H1 (cell line): ENCODE results near the gene VGLL4. TPM values are rescaled to one million over a fixed set of nuclear protein-coding genes. Genes with fewer than 3 reads are reported as not detected.

Experiments
- CTCF ChIA-PET: fragments of 300-600 bp; sonication (Branson Sonifier 250); formaldehyde crosslinking; loops from one replicate; lab custom pipeline; 2021; ENCODE audit not compliant: partially characterized antibody; lab: Charles Lee
- POLR2A ChIA-PET: fragments of 300-600 bp; sonication (Branson Sonifier 250); formaldehyde crosslinking; loops from one replicate; lab custom pipeline; 2021; ENCODE audit warnings: inconsistent platforms; ENCODE audit not compliant: partially characterized antibody; lab: Charles Lee
- DNase-seq, 2 experiments: peaks; one replicate each; pipeline versions ENCODE4 v3.0.0 to v3.0.0-alpha.2; 2010 to 2022; ENCODE audit warnings: low spot score in 2 of 2, low read depth in 1 of 2, mixed read lengths in 1 of 2
- FAIRE-seq: peaks from 2 replicates; lab custom pipeline; 2011; peaks lifted over from hg19 to GRCh38; lab: Jason Lieb, UNC
- H2AFZ ChIP-seq: 2 replicates; pipeline ENCODE4 v1.8.1; 2012; ENCODE audit warnings: low read length, inconsistent platforms
- H2AK5ac ChIP-seq: 2 replicates; pipeline ENCODE4 v1.6.1; 2013; ENCODE audit warnings: low read depth, low read length
- H2BK120ac ChIP-seq: replicated peaks from 2 replicates; pipeline ENCODE3; 2013; ENCODE audit warnings: low read depth, low read length, inconsistent platforms
- H2BK12ac ChIP-seq: 2 replicates; pipeline ENCODE4 v1.6.1; 2013; ENCODE audit warnings: low read depth, low read length
- H2BK15ac ChIP-seq: 2 replicates; pipeline ENCODE4 v1.6.1; 2013; ENCODE audit warnings: low read length
- H2BK20ac ChIP-seq: 2 replicates; pipeline ENCODE4 v1.6.1; 2013; ENCODE audit warnings: low read length
- H2BK5ac ChIP-seq: 2 replicates; pipeline ENCODE4 v1.6.1; 2013; ENCODE audit warnings: low read depth, low read length
- H3K14ac ChIP-seq: 2 replicates; pipeline ENCODE4 v1.6.1; 2013; ENCODE audit warnings: inconsistent platforms; ENCODE audit not compliant: insufficient read length
- H3K18ac ChIP-seq: 2 replicates; pipeline ENCODE4 v1.6.1; 2013; ENCODE audit warnings: low read length; ENCODE audit errors: extremely low read depth
- H3K23ac ChIP-seq: 2 replicates; pipeline ENCODE4 v1.6.1; 2013; ENCODE audit warnings: inconsistent platforms; ENCODE audit not compliant: insufficient read length
- H3K23me2 ChIP-seq: 2 replicates; pipeline ENCODE4 v1.6.1; 2013; ENCODE audit warnings: low read depth, low read length
- H3K27ac ChIP-seq: 2 replicates; pipeline ENCODE4 v1.6.1; 2011; ENCODE audit warnings: low read depth, low read length, inconsistent platforms
- H3K27me3 ChIP-seq, 4 experiments: replicated peaks in 1 of 4; 1 replicate in 1 of 4; 2 replicates in 3 of 4; pipeline versions ENCODE4 v1.6.1 to v1.8.1; 2011 to 2013; ENCODE audit warnings: low read length in 3 of 4, mild to moderate bottlenecking in 3 of 4, inconsistent platforms in 2 of 4, mixed read lengths in 2 of 4, moderate library complexity in 1 of 4; ENCODE audit not compliant: control insufficient read depth in 3 of 4, insufficient read depth in 3 of 4; ENCODE audit errors: extremely low read depth in 1 of 4
- H3K36me3 ChIP-seq, 4 experiments: 2 replicates each; pipeline versions ENCODE4 v1.6.1 to v1.8.1; 2011 to 2013; ENCODE audit warnings: mild to moderate bottlenecking in 4 of 4, low read length in 3 of 4, moderate library complexity in 2 of 4, control low read depth in 1 of 4, inconsistent platforms in 1 of 4; ENCODE audit not compliant: insufficient read depth in 4 of 4, control insufficient read depth in 2 of 4
- H3K4ac ChIP-seq: replicated peaks from 2 replicates; pipeline ENCODE3; 2013; ENCODE audit warnings: low read length, low read depth, mixed read lengths, inconsistent platforms; ENCODE audit not compliant: insufficient read length
- H3K4me1 ChIP-seq, 4 experiments: replicated peaks in 1 of 4; 1 replicate in 1 of 4; 2 replicates in 3 of 4; pipeline versions ENCODE4 v1.6.1 to v1.8.1; 2011 to 2013; ENCODE audit warnings: low read length in 3 of 4, inconsistent platforms in 2 of 4, mixed read lengths in 1 of 4; ENCODE audit not compliant: insufficient read depth in 4 of 4, control insufficient read depth in 3 of 4
- H3K4me2 ChIP-seq, 2 experiments: 2 replicates each; pipeline versions ENCODE4 v1.6.1 to v1.8.1; 2011 to 2013; ENCODE audit warnings: low read depth in 2 of 2, low read length in 2 of 2, control low read depth in 1 of 2, inconsistent platforms in 1 of 2, mild to moderate bottlenecking in 1 of 2; ENCODE audit not compliant: insufficient read depth in 1 of 2
- H3K4me3 ChIP-seq, 4 experiments: fragments of 200-600, 300-600 bp in 1 of 4; sonication (generic), shearing (Covaris generic), sonication (Bioruptor Twin) in 1 of 4; 2 replicates each; pipeline versions ENCODE4 v1.5.1 to v1.8.1; 2011 to 2016; ENCODE audit warnings: low read length in 4 of 4, low read depth in 3 of 4, control low read depth in 2 of 4, inconsistent platforms in 2 of 4, mild to moderate bottlenecking in 2 of 4, mixed read lengths in 1 of 4, moderate library complexity in 1 of 4; ENCODE audit not compliant: insufficient read depth in 2 of 4; ENCODE audit errors: extremely low read depth in 1 of 4
- H3K56ac ChIP-seq: replicated peaks from 2 replicates; pipeline ENCODE3; 2013; ENCODE audit warnings: low read depth, mild to moderate bottlenecking, mixed read lengths, low read length, inconsistent platforms; ENCODE audit not compliant: insufficient read length
- H3K79me1 ChIP-seq: 2 replicates; pipeline ENCODE4 v1.6.1; 2013; ENCODE audit warnings: low read depth, low read length, control low read depth
- H3K79me2 ChIP-seq, 2 experiments: 2 replicates each; pipeline versions ENCODE4 v1.6.1 to v1.8.1; 2012 to 2013; ENCODE audit warnings: low read length in 2 of 2, mild to moderate bottlenecking in 2 of 2, inconsistent platforms in 1 of 2; ENCODE audit not compliant: insufficient read depth in 2 of 2, control insufficient read depth in 1 of 2
- H3K9ac ChIP-seq, 4 experiments: replicated peaks in 1 of 4; 1 replicate in 1 of 4; 2 replicates in 3 of 4; pipeline versions ENCODE4 v1.6.1 to v1.8.1; 2011 to 2013; ENCODE audit warnings: low read depth in 3 of 4, low read length in 3 of 4, control low read depth in 2 of 4, mild to moderate bottlenecking in 2 of 4, moderate library complexity in 2 of 4, inconsistent platforms in 1 of 4; ENCODE audit errors: extremely low read depth in 1 of 4
- H3K9me3 ChIP-seq, 2 experiments: 2 replicates each; pipeline versions ENCODE4 v1.6.1 to v1.8.1; 2012 to 2013; ENCODE audit warnings: mild to moderate bottlenecking in 2 of 2, moderate library complexity in 2 of 2, control low read depth in 1 of 2, inconsistent platforms in 1 of 2, low read depth in 1 of 2, low read length in 1 of 2, mixed read lengths in 1 of 2; ENCODE audit not compliant: insufficient read depth in 2 of 2
- H4K20me1 ChIP-seq, 2 experiments: replicated peaks in 1 of 2; 2 replicates each; pipeline versions ENCODE3 to v1.8.1; 2011 to 2013; ENCODE audit warnings: inconsistent platforms in 2 of 2, low read length in 2 of 2, mild to moderate bottlenecking in 1 of 2; ENCODE audit not compliant: insufficient read depth in 2 of 2, control insufficient read depth in 1 of 2
- H4K5ac ChIP-seq: 2 replicates; pipeline ENCODE4 v1.6.1; 2013; ENCODE audit warnings: low read length, low read depth, mixed read lengths, inconsistent platforms; ENCODE audit not compliant: insufficient read length
- H4K8ac ChIP-seq: 2 replicates; pipeline ENCODE4 v1.8.0; 2013; ENCODE audit warnings: mild to moderate bottlenecking, moderate library complexity, low read length, inconsistent platforms; ENCODE audit not compliant: insufficient read depth; ENCODE audit errors: extremely low read depth
- H4K91ac ChIP-seq: replicated peaks from 2 replicates; pipeline ENCODE3; 2013; ENCODE audit warnings: low read length, mixed read lengths, inconsistent platforms; ENCODE audit not compliant: insufficient read length
- ASH2L ChIP-seq: fragments of 200-600, 300-600 bp; sonication (generic); IDR thresholded peaks from one replicate; pipeline ENCODE4 v1.7.1; 2017; ENCODE audit warnings: low read length
- EGR1 ChIP-seq: IDR thresholded peaks from 2 replicates; pipeline ENCODE4 v1.6.1; 2011; ENCODE audit warnings: low read depth, low read length, borderline replicate concordance
- JUND ChIP-seq: IDR thresholded peaks from 2 replicates; pipeline ENCODE4 v1.6.1; 2011; ENCODE audit warnings: mild to moderate bottlenecking, improper control_type of control experiment, low read length
- NRF1 ChIP-seq: IDR thresholded peaks from 2 replicates; pipeline ENCODE4 v1.6.1; 2011; ENCODE audit warnings: mild to moderate bottlenecking, low read depth, low read length, improper control_type of control experiment
- SUZ12 ChIP-seq: fragments of 200-600 bp; sonication (generic); IDR thresholded peaks from 2 replicates; pipeline ENCODE4 v1.6.1; 2012; ENCODE audit warnings: mild to moderate bottlenecking, inconsistent platforms, low read length, moderate library complexity, mixed read lengths
- WGBS, 2 experiments: shearing (Covaris generic) in 1 of 2; methylation state at CpG; one replicate each; pipeline versions ENCODE4 v1.1.6 to v1.1.7; 2013 to 2015; ENCODE audit warnings: low lambda C conversion rate in 2 of 2, mixed read lengths in 2 of 2, inconsistent platforms in 1 of 2, low coverage in 1 of 2, missing lambda C conversion rate in 1 of 2; ENCODE audit not compliant: insufficient replicate concordance in 2 of 2, insufficient coverage in 1 of 2, insufficient read length in 1 of 2; ENCODE audit errors: extremely low coverage in 1 of 2, missing lambda C conversion rate in 1 of 2; 5-methylcytosine and 5-hydroxymethylcytosine counted together
- polyA plus RNA-seq, 7 experiments: library from polyadenylated mRNA; depleted of rRNA in 3 of 7; stranded (reverse) in 5 of 7; unstranded in 2 of 7; fragments of >200 nt in 5 of 7; fragments of 200-250 nt in 2 of 7; gene quantifications; 1 replicate in 5 of 7; 2 replicates in 1 of 7; 4 replicates in 1 of 7; pipeline versions ENCODE4 v1.2.1 to v1.2.3, GENCODE V29; 2011 to 2013; ENCODE audit warnings: missing spikeins in 2 of 7, mixed read lengths in 2 of 7
- total RNA-seq: library from RNA; stranded (reverse); fragmentation: NEBNext Ultra II Directional; extraction: Animal tissue kit (Norgen Biotek cat#: 25700); gene quantifications from 2 replicates; pipeline ENCODE4 v1.2.1, GENCODE V29; 2021

Gene VGLL4
- total and polyA plus RNA-seq, 2 of the 8 experiments (the other 6 are each of a cell fraction or from before 2014, with no cell fraction given): 45.1 to 50.0 TPM

GRCh38 chr3:11552289-11553264, 91.1 kb downstream of the VGLL4 start:
- no peak for DNase-seq
- H4K8ac ChIP-seq: no peak overlapping the region
- H3K4me2 ChIP-seq: no peak overlapping the region
- H2BK120ac ChIP-seq: no peak overlapping the region
- no peaks in the 10 kb centered on the region for H3K79me2 ChIP-seq
- H3K23me2 ChIP-seq: no peaks in the 10 kb centered on the region
- no peak overlapping the region for H3K56ac ChIP-seq
- ChIA-PET POLR2A (interaction anchor here (0.9 kb wide), 1 partner anchor 91 kb away, joined by 3 read pairs; no protein-coding TSS in a partner anchor), CTCF (interaction anchor here (0.6 to 1.7 kb wide), 4 partner anchors 13 to 174 kb away, joined by 5 to 6 read pairs (median 5); no protein-coding TSS in a partner anchor)
- H2BK15ac ChIP-seq: no peak overlapping the region
- no peak for FAIRE-seq
- H3K4ac ChIP-seq: no peak overlapping the region
- H2AK5ac ChIP-seq: no peak overlapping the region
- peak overlapping the region; percentile 50; the same call in 1 of the 2 replicates for H2BK12ac ChIP-seq
- H3K4me3 ChIP-seq: no peak overlapping the region
- no peak overlapping the region; the same call in 1 of the 2 replicates for H2BK5ac ChIP-seq
- no peaks in the 10 kb centered on the region; a peak in 1 of 4 replicates for H3K9me3 ChIP-seq
- no peaks in the 10 kb centered on the region for H3K27me3 ChIP-seq
- H2BK20ac ChIP-seq: no peak overlapping the region
- H4K5ac ChIP-seq: no peak overlapping the region
- no peak overlapping the region for H3K27ac ChIP-seq
- no peaks in the 10 kb centered on the region; a peak in 1 of 7 replicates for H3K4me1 ChIP-seq
- H4K20me1 ChIP-seq: peaks cover 0 to 6% of the 10 kb centered on the region in 2 experiments
- no peak overlapping the region for H3K23ac ChIP-seq
- H3K36me3 ChIP-seq: no peaks in the 10 kb centered on the region
- H4K91ac ChIP-seq: no peak overlapping the region
- H3K79me1 ChIP-seq: 0 out of 2 replicates have a peak, but pooled peaks cover 2% of the 10 kb centered on the region
- WGBS, 2 experiments: 90% methylated on average over 14 of the region's 16 CpGs; no CpG with 5 or more reads in 1 of the 2 experiments
- no peak overlapping the region for H3K9ac ChIP-seq
- no peak overlapping the region for H3K18ac ChIP-seq
- no peak overlapping the region for H2AFZ ChIP-seq
- no peak overlapping the region for H3K14ac ChIP-seq
- TF ChIP-seq EGR1 (no peak), NRF1 (no peak), SUZ12 (no peak), JUND (no peak), ASH2L (no peak)
